ENCODE results near the gene TMSB10.

DNA sequence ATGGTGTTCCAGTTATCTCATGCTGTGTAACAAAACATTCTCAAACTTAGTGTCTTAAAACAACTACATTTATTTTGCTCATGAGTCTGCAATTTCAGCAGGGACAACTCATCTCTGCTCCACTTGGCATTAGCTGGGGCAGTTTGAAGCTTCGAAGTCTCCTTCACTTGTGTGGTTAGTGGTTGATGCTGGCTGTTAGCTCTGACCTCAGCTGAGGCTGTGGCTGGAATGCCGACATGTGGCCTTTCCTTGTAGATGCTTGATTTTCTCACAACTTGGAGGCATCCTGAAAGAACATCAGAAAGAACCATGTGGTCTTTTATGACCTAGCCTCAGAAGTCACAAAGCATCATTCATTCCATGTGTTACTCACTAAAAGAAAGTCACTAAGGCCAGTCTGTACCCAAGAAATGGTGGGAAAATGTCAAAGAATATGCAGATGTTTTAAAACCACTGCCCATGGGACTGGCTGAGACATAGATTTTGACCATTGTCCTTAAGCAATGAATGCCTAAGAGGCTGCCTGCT is 3.8 kb upstream of the TMSB10 start:
- TF ChIP-seq, protein P1, sequence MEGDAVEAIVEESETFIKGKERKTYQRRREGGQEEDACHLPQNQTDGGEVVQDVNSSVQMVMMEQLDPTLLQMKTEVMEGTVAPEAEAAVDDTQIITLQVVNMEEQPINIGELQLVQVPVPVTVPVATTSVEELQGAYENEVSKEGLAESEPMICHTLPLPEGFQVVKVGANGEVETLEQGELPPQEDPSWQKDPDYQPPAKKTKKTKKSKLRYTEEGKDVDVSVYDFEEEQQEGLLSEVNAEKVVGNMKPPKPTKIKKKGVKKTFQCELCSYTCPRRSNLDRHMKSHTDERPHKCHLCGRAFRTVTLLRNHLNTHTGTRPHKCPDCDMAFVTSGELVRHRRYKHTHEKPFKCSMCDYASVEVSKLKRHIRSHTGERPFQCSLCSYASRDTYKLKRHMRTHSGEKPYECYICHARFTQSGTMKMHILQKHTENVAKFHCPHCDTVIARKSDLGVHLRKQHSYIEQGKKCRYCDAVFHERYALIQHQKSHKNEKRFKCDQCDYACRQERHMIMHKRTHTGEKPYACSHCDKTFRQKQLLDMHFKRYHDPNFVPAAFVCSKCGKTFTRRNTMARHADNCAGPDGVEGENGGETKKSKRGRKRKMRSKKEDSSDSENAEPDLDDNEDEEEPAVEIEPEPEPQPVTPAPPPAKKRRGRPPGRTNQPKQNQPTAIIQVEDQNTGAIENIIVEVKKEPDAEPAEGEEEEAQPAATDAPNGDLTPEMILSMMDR (IDR thresholded peaks at IDR 0.05; ENCODE audit: insufficient read depth, low read length, poor library complexity, severe bottlenecking) = no peak
- TF ChIP-seq EZH2phosphoT487 (conservative IDR thresholded peaks at IDR 0.05; ENCODE audit: low read length) = no peak
